A549 (cell line): ENCODE measurements around the gene HOXB7. TPM values are rescaled to one million over a fixed set of nuclear protein-coding genes. Genes with fewer than 3 reads are reported as not detected.

Experiments
- ATAC-seq, 2 experiments: fragments of 200-7000 bp in 1 of 2; fragments of >200 bp in 1 of 2; cut with Nextera tagmentation in 1 of 2; cut with Tn5 transposase in 1 of 2; 3 replicates each; pipeline versions ENCODE4 v1.8.0 to v1.9.1; 2018 to 2020; ENCODE audit warnings: mild to moderate bottlenecking in 1 of 2, moderate library complexity in 1 of 2
- CTCF ChIA-PET: fragments of 300-600 bp; sonication (Branson Sonifier 250); formaldehyde crosslinking; extraction: SDS; loops from one replicate; lab custom pipeline; 2021; ENCODE audit warnings: antibody characterized with exemption, inconsistent platforms; lab: Yijun Ruan, JAX
- POLR2A ChIA-PET: fragments of 350-600 bp; formaldehyde crosslinking; extraction: SDS; loops from one replicate; lab custom pipeline; 2021; ENCODE audit warnings: antibody characterized with exemption, inconsistent platforms; lab: Yijun Ruan, JAX
- DNase-seq, 2 experiments: peaks; one replicate each; pipeline versions ENCODE4 v3.0.0 to v3.0.0-alpha.2; 2011 to 2016; ENCODE audit warnings: low read depth in 1 of 2, low spot score in 1 of 2
- FAIRE-seq: peaks from 2 replicates; lab custom pipeline; 2011; peaks lifted over from hg19 to GRCh38; lab: Jason Lieb, UNC
- H3K27ac ChIP-seq, 2 experiments: fragments of >200 bp; sonication (Bioruptor Twin); formaldehyde crosslinking; 3 replicates each; pipeline ENCODE4 v1.5.1; 2016 to 2017
- H3K4me1 ChIP-seq: fragments of >200 bp; sonication (Bioruptor Twin); formaldehyde crosslinking; 3 replicates; pipeline ENCODE4 v1.6.1; 2016
- H3K4me2 ChIP-seq: fragments of >200 bp; sonication (Bioruptor Twin); formaldehyde crosslinking; 3 replicates; pipeline ENCODE4 v1.6.1; 2016
- H3K4me3 ChIP-seq: fragments of >200 bp; sonication (Bioruptor Twin); formaldehyde crosslinking; 3 replicates; pipeline ENCODE4 v1.5.1; 2016
- H3K9me3 ChIP-seq: fragments of >200 bp; sonication (Bioruptor Twin); formaldehyde crosslinking; 3 replicates; pipeline ENCODE4 v1.6.1; 2016
- BCL3 ChIP-seq: fragments of >200 bp; sonication (Bioruptor Twin); formaldehyde crosslinking; IDR thresholded peaks from 3 replicates; pipeline ENCODE4 v1.6.1; 2016
- BHLHE40 ChIP-seq: IDR thresholded peaks from 2 replicates; pipeline ENCODE4 v1.6.1; 2012; ENCODE audit warnings: low read depth, low read length, inconsistent platforms
- CBX2 ChIP-seq: fragments of 200-600 bp; sonication (generic); IDR thresholded peaks from 2 replicates; pipeline ENCODE4 v1.6.1; 2016; ENCODE audit warnings: low read depth, mild to moderate bottlenecking, borderline replicate concordance
- CEBPB ChIP-seq, 2 experiments: fragments of >200 bp in 1 of 2; sonication (Bioruptor Twin) in 1 of 2; formaldehyde crosslinking in 1 of 2; IDR thresholded peaks; 2 replicates each; pipeline ENCODE4 v1.6.1; 2012 to 2016
- CHD4 ChIP-seq: fragments of 200-600 bp; sonication (generic); IDR thresholded peaks from 2 replicates; pipeline ENCODE4 v1.6.1; 2016; ENCODE audit warnings: antibody characterized with exemption, mild to moderate bottlenecking, borderline replicate concordance
- EHF ChIP-seq: fragments of 250-450 bp; sonication (Bioruptor Pico); IDR thresholded peaks from 2 replicates; pipeline ENCODE4 v1.5.0; 2020; ENCODE audit warnings: mild to moderate bottlenecking
- EHMT2 ChIP-seq: fragments of 200-600 bp; sonication (generic); IDR thresholded peaks from 2 replicates; pipeline ENCODE4 v1.6.1; 2016; ENCODE audit warnings: antibody characterized with exemption, low read depth, mild to moderate bottlenecking, moderate library complexity
- EP300 ChIP-seq, 2 experiments: fragments of >200 bp; sonication (Bioruptor Twin); formaldehyde crosslinking; IDR thresholded peaks; 2 replicates in 1 of 2; 3 replicates in 1 of 2; pipeline ENCODE4 v1.6.1; 2016 to 2017
- FOSL2 ChIP-seq, 2 experiments: fragments of 450-650 bp in 1 of 2; fragments of >200 bp in 1 of 2; sonication (Bioruptor Twin) in 1 of 2; formaldehyde crosslinking; IDR thresholded peaks; 2 replicates each; pipeline versions ENCODE4 v1.5.0 to v1.6.1; 2016 to 2020; ENCODE audit warnings: mild to moderate bottlenecking in 1 of 2, moderate library complexity in 1 of 2
- HOXA7 ChIP-seq: fragments of 250-450 bp; sonication (Bioruptor Pico); IDR thresholded peaks from 2 replicates; pipeline ENCODE4 v1.5.0; 2020; ENCODE audit warnings: mild to moderate bottlenecking, moderate library complexity
- HOXB13 ChIP-seq: fragments of 250-450 bp; sonication (Bioruptor Pico); IDR thresholded peaks from 2 replicates; pipeline ENCODE4 v1.5.0; 2020; ENCODE audit warnings: low read depth, mild to moderate bottlenecking, moderate library complexity
- JUN ChIP-seq, 2 experiments: fragments of >200 bp; sonication (Bioruptor Twin); formaldehyde crosslinking; IDR thresholded peaks; 2 replicates in 1 of 2; 3 replicates in 1 of 2; pipeline ENCODE4 v1.6.1; 2016 to 2017
- KDM5A ChIP-seq: fragments of 200-600 bp; sonication (generic); IDR thresholded peaks from 2 replicates; pipeline ENCODE4 v1.6.1; 2016; ENCODE audit warnings: antibody characterized with exemption, mild to moderate bottlenecking
- MAZ ChIP-seq: fragments of 150-350 bp; IDR thresholded peaks from 2 replicates; pipeline ENCODE4 v1.6.1; 2014; ENCODE audit warnings: antibody characterized with exemption, low read depth, low read length, borderline replicate concordance
- MYC ChIP-seq: IDR thresholded peaks from 2 replicates; pipeline ENCODE4 v1.6.1; 2012; ENCODE audit warnings: mild to moderate bottlenecking, inconsistent platforms, low read length, improper control_type of control experiment, borderline replicate concordance
- NR3C1 ChIP-seq: fragments of >200 bp; sonication (Bioruptor Twin); formaldehyde crosslinking; IDR thresholded peaks from 3 replicates; pipeline ENCODE4 v1.6.1; 2017
- PHF8 ChIP-seq: fragments of 200-600 bp; sonication (generic); IDR thresholded peaks from 2 replicates; pipeline ENCODE4 v1.6.1; 2016; ENCODE audit warnings: low read depth, mild to moderate bottlenecking, antibody characterized with exemption, moderate library complexity, borderline replicate concordance
- POLR2A ChIP-seq: IDR thresholded peaks from 2 replicates; pipeline ENCODE4 v1.6.1; 2012; ENCODE audit warnings: mild to moderate bottlenecking, low read length
- POLR2AphosphoS2 ChIP-seq: conservative IDR thresholded peaks from 2 replicates; pipeline ENCODE4 v1.6.1; 2012; ENCODE audit warnings: low read length, improper control_type of control experiment, inconsistent platforms
- RAD21 ChIP-seq, 2 experiments: fragments of >200 bp in 1 of 2; sonication (Bioruptor Twin) in 1 of 2; formaldehyde crosslinking in 1 of 2; IDR thresholded peaks in 1 of 2; conservative IDR thresholded peaks in 1 of 2; 2 replicates in 1 of 2; 3 replicates in 1 of 2; pipeline ENCODE4 v1.6.1; 2012 to 2018; ENCODE audit warnings: inconsistent platforms in 1 of 2
- RNF2 ChIP-seq: fragments of 200-600 bp; sonication (generic); IDR thresholded peaks from 2 replicates; pipeline ENCODE4 v1.6.1; 2016; ENCODE audit warnings: low read depth, mild to moderate bottlenecking, antibody characterized with exemption, moderate library complexity, borderline replicate concordance
- SREBF2 ChIP-seq: fragments of 450-650 bp; IDR thresholded peaks from 2 replicates; pipeline ENCODE4 v1.6.1; 2014; ENCODE audit warnings: mild to moderate bottlenecking, moderate library complexity
- TFCP2L1 ChIP-seq: fragments of 250-450 bp; sonication (Bioruptor Pico); IDR thresholded peaks from 2 replicates; pipeline ENCODE4 v1.5.0; 2021; ENCODE audit warnings: mild to moderate bottlenecking
- ZC3H11A ChIP-seq: fragments of 450-650 bp; IDR thresholded peaks from 2 replicates; pipeline ENCODE4 v1.6.1; 2014; ENCODE audit warnings: antibody characterized with exemption, mild to moderate bottlenecking
- ZNF302 ChIP-seq: fragments of 250-450 bp; sonication (Bioruptor Pico); IDR thresholded peaks from 2 replicates; pipeline ENCODE4 v1.9.0; 2021; ENCODE audit warnings: inconsistent platforms, mild to moderate bottlenecking, moderate library complexity
- WGBS: methylation state at CpG from one replicate; pipeline ENCODE4 v1.1.6; 2017; ENCODE audit errors: missing lambda C conversion rate; 5-methylcytosine and 5-hydroxymethylcytosine counted together
- polyA plus RNA-seq, 4 experiments: library from polyadenylated mRNA; depleted of rRNA in 3 of 4; stranded (reverse); fragments of >200 nt; fragmentation: RNase III in 1 of 4; extraction: RNeasy Plus Mini Kit Qiagen cat#74134 plus additional on column Dnase treatment in 1 of 4; gene quantifications; 2 replicates in 3 of 4; 3 replicates in 1 of 4; pipeline ENCODE4 v1.2.3, GENCODE V29; 2011 to 2017

Gene HOXB7
- polyA plus RNA-seq, 2 of the 4 experiments (the other 2 are of a cell fraction) = 22.3 to 32.3 TPM

- POLR2A ChIA-PET = no interaction called here
- ATAC-seq (no peak), DNase-seq (no peak), FAIRE-seq (no peak)
- H3K27ac ChIP-seq = no peak overlapping the region
- H3K4me1 ChIP-seq = peaks cover 13% of the 10 kb centered on the region; the same call in 2 of the 3 replicates
- H3K4me3 ChIP-seq = no peak overlapping the region
- no peak overlapping the region for H3K4me2 ChIP-seq
- WGBS = 90% methylated on average over 6 of the region's 6 CpGs
- CTCF ChIA-PET = interaction anchor here (1.3 to 3.6 kb wide), 4 partner anchors 24 to 283 kb away, joined by 3 to 13 read pairs (median 4); no protein-coding TSS in a partner anchor
- TF ChIP-seq EHF (CRISPR knock-in tag) = no peak
- TF ChIP-seq PHF8 = no peak
- TF ChIP-seq POLR2AphosphoS2 = no peak
- no peak for TF ChIP-seq BHLHE40
- no peak for TF ChIP-seq EP300 (IDR thresholded peaks at IDR 0.05)
- no peak for TF ChIP-seq RAD21 (conservative IDR thresholded peaks at IDR 0.05 in 1 of 2, IDR thresholded peaks at IDR 0.05 in 1 of 2)
- no peak for TF ChIP-seq EHMT2
- TF ChIP-seq SREBF2 = no peak
- no peak for TF ChIP-seq RNF2
- TF ChIP-seq TFCP2L1 (CRISPR knock-in tag) = no peak
- TF ChIP-seq FOSL2 (IDR thresholded peaks at IDR 0.05) = no peak
- no peak for TF ChIP-seq FOSL2 (CRISPR knock-in tag; IDR thresholded peaks at IDR 0.05)
- no peak for TF ChIP-seq BCL3
- no peak for TF ChIP-seq NR3C1
- TF ChIP-seq ZC3H11A = no peak
- TF ChIP-seq HOXB13 (CRISPR knock-in tag) = no peak
- no peak for TF ChIP-seq MYC
- TF ChIP-seq MAZ = no peak
- TF ChIP-seq CHD4 = no peak
- no peaks in the 10 kb centered on the region for H3K9me3 ChIP-seq
These were observed 47.4 kb downstream of the HOXB7 start for GRCh38 chr17:48563385-48563838.

- ATAC-seq (no peak), DNase-seq (no peak), FAIRE-seq (no peak)
- Histone ChIP-seq H3K4me3 (no peak overlapping the region), H3K27ac (no peak overlapping the region), H3K4me2 (no peak overlapping the region), H3K9me3 (no peaks in the 10 kb centered on the region), H3K4me1 (peaks cover 13% of the 10 kb centered on the region; the same call in 2 of the 3 replicates)
- POLR2A ChIA-PET = no interaction called here
- 76% methylated on average over 5 of the region's 5 CpGs for WGBS
- CTCF ChIA-PET = interaction anchor here (0.9 to 3.6 kb wide), 8 partner anchors 21 to 282 kb away, joined by 3 to 13 read pairs (median 4); no protein-coding TSS in a partner anchor
- no peak for TF ChIP-seq CEBPB (IDR thresholded peaks at IDR 0.05)
- no peak for TF ChIP-seq RAD21 (conservative IDR thresholded peaks at IDR 0.05 in 1 of 2, IDR thresholded peaks at IDR 0.05 in 1 of 2)
- TF ChIP-seq FOSL2 (IDR thresholded peaks at IDR 0.05) = no peak
- TF ChIP-seq FOSL2 (CRISPR knock-in tag; IDR thresholded peaks at IDR 0.05) = no peak
- TF ChIP-seq TFCP2L1 (CRISPR knock-in tag) = no peak
- TF ChIP-seq ZNF302 = no peak
- no peak for TF ChIP-seq RNF2
- no peak for TF ChIP-seq NR3C1
- no peak for TF ChIP-seq POLR2A
- no peak for TF ChIP-seq ZC3H11A
- TF ChIP-seq EHMT2 = no peak
- TF ChIP-seq HOXA7 (CRISPR knock-in tag) = no peak
- TF ChIP-seq HOXB13 (CRISPR knock-in tag) = no peak
- TF ChIP-seq MAZ = no peak
- no peak for TF ChIP-seq JUN (IDR thresholded peaks at IDR 0.05)
- no peak for TF ChIP-seq CBX2
- no peak for TF ChIP-seq KDM5A
These were observed 47.9 kb downstream of the HOXB7 start for GRCh38 chr17:48562934-48563333.
